Ureter (tissue), 1 donor: ENCODE results near the gene CACNB1. TPM values are rescaled to one million over a fixed set of nuclear protein-coding genes. Genes with fewer than 3 reads are reported as not detected.

ENCODE experiments used
- DNase-seq: peaks from one replicate; pipeline ENCODE4 v3.0.0-alpha.2; 2020; ENCODE audit warnings: low spot score
- total RNA-seq: library from RNA; stranded (reverse); gene quantifications from one replicate; pipeline ENCODE4 v1.2.4, GENCODE V29; 2023
- donor health status: DM: yes; HTN: yes; CAD: no.

Gene CACNB1
- total RNA-seq, 1 donor from 2014 or later, result 19.1 TPM

DNA sequence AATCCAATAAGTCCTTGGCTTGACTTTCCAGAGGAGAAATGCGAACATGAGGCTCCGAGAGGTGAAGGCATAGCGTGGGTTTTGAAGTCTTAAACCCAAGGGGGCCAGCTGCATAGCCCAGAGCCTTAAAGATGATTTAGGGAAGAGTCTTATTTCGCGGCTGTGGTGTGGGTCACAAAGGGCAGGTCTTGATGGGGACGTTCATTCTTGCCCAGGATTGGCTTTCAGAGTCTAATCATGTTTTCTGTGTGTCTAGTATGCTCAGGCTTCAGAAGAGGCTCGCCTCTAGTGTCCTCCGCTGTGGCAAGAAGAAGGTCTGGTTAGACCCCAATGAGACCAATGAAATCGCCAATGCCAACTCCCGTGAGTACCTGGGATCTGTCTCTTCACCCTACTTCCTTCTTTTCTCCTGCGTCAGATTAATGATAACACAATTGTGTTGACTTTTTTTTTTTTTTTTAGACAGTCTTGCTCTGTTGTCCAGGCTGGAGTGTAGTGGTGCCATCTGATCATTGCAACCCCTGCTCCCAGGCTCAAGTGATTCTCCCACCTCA, 3.6 kb upstream of the CACNB1 start:
- DNase-seq, result no peak

DNA sequence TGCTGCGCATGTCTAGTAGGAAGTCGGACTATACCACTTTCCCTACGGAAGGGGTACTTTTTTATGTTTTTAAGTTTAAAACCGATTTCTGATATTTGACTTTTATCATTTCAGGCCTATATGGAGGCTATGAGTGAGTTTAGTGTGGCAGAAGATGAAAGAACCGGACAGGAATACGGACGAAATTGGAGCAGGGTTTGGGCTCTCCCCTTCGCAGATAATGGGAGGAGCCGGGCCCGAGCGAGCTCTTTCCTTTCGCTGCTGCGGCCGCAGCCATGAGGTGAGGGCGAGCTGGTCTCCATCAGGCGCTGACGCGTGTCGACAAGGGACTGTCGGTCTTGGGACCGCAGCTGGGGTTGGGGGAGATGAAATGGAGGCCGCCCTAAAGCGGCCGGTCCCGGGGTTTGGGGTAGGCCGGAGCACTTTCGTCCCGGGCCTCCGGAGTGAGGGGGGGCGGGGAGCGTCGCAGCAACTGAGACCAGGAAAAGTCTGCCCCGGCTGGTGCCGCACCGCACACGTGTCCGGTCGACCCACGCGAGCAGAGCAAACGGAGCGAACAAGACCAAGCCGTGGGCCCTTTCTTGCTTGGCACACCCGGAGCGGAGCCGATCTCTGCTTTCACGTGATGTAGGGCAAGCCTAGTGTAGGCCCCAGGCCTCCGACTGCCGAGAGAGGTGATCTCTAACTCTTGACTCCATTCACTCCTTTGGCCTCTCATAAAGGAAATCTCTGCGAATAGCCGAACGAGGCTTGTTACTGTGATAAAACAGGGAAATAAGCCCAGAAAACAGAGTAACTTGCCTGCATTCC, 2.8 kb upstream of the CACNB1 start, which contains the start of gene RPL19:
Gene RPL19, plus strand, starts transcription at position 214 of the 810 bp plus-strand sequence. Its CDS starts 62 bp downstream, at position 276.
- DNase-seq, result peak; percentile 80

GRCh38 chr17:39199820-39200069, 2.3 kb upstream of the CACNB1 start:
- peak; percentile 95 for DNase-seq

DNA sequence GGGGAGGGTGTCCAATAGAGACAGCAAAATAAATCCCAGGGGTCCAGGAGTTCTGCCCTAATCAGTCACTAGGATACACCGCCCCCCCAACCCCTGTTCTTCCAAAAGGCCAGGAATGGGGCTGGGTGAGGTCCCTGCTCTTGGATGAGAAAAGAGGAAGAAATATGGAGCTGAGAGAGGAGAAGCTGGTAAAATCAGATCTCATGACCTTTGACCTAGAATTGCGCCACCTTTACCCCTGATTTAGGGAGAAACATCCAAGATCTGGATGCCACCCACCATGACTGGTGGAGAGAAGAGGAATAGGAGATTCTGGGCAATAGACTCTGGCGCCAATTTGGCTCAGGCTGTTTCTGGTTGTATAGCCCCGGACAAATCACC, 707 bp upstream of the CACNB1 start:
- DNase-seq, result no peak

- no peak for DNase-seq
Measured at GRCh38 chr17:39196808-39197291, 619 bp downstream of the CACNB1 start.

GRCh38 chr17:39196241-39196807, 1.1 kb downstream of the CACNB1 start:
- DNase-seq, result no peak

DNA sequence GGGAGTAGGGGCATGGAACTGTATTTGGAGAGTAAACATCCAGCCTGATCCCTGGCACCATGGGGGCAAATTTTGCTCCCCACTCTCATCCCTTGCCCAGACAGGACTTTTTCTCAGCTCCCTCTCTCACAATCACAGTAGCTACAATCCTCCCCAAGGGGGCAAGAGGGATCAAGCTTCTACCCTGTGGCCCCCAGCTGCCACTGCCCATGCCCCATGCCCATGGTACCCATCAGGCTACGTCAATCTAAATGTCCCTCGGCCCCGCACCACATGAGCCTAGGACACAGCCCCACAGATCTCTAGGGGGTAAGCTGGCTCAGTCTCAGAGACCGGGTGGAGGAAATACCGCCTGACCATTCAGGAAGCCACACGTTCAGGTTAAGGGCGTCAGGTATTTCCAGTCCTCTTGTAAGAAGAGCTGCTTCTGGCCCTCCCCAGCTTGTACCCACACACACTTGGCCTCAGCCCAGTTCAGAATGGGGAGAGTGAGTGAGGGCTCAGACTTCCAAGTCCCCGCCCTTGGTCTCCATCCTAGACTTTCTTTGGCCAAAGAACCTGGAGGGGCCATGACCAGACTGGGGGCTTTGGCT, 1.8 kb downstream of the CACNB1 start:
- DNase-seq, result no peak

DNA sequence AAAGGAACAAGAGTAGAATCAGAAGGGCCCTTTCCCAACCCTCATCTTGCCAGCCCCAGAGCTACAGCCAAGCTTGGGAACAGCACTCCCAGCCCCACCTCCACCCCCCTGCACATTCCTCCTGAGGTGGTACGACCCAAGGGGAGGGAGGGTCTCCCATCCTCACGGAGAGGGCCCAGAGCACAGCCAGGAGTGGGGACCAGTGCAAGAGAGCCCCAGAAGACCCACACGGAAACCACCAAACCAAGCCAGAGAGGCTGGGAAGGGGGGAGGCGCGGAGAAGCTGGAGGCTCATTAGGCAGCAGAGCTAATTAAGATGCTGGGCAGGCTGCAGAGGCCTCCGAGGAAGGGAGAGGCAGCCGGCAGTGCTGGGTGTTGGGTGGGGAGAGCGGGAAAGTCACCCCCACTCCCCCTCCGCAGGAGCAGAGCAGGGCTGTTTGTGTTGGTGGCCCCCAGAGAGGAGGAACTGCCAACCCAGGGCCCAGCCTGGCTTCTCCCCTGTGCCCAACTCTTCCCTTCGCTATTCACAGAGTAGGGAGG, 2.4 kb downstream of the CACNB1 start:
- DNase-seq, result no peak

DNA sequence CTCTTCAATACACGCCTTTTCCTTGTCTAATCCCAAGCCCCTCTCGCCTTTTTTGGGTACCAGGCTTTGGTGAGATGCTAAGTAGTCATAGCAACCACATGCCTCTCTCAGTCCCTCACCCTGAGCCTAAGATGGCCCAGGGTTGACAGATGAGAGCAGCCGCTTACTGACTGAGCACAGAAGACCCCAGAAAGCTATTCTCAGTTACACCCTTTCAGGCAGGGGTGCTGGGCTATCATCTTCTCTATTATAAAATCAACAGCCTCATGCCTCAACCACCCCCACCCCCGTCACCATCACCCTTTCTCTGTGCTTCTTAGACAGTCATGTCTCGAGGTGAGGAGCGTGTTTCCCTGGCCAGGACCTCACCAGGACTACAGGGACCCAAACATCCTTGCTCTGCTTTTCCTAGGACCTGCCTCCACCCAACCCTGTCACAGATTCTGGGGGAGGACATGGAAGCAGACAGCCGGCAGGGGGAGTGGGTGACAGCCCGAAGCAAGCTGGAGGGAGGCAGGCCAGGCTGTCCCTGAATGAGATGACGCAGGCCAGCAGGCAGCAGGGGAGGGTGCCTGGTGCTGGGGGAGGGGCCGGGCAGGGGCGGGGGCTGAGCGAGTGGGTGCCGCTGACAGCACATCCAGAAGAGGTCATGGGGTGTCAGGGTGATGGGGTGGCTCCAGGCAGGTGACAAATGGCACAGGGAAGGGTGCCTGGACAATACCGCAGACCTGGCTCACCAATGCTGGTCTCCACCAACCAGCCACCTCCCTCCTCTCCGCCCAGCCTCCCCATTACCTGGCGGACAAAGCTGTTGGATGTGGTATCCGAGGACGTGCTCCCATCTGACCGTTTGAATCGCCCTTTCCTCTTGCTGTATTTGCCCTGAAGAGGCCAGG, 3.1 kb downstream of the CACNB1 start:
- DNase-seq, result no peak

DNA sequence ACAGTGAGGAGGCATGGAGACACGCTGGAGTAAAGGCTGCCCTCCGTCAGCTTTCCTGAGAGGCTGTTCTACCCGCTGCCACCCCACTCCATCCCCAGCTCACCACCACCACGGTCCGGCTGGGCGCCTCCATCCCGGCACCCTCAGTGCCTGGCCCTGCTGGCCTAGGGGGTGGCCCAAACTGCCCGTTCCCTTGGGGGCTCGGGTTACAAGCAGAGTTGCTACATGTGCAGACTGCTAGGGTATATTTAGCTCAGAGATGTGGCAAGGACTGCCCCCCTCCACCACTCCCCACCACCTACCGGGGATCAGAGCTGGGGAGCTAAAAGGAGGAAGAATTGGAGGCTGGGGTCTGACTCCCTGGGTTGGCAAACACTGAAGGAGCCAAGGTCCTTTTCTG, 4.1 kb downstream of the CACNB1 start:
- DNase-seq, result no peak

DNA sequence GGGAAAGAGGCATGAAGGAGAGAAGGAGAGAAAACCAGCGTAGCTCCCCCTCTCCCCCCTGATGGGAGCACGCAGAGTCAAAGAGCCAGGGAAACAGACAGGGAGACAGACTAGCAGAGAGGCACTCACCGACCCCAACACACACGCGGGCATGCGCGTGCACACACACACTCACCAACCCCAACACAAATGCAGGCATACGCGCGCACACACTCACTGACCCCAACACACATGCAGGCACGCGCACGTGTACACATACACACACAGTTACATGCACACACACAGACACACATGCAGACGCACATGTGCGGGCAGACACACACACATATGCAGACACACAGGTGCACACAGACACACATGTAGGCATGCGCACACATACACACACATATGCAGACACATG, 4.6 kb downstream of the CACNB1 start:
- DNase-seq, result no peak

DNA sequence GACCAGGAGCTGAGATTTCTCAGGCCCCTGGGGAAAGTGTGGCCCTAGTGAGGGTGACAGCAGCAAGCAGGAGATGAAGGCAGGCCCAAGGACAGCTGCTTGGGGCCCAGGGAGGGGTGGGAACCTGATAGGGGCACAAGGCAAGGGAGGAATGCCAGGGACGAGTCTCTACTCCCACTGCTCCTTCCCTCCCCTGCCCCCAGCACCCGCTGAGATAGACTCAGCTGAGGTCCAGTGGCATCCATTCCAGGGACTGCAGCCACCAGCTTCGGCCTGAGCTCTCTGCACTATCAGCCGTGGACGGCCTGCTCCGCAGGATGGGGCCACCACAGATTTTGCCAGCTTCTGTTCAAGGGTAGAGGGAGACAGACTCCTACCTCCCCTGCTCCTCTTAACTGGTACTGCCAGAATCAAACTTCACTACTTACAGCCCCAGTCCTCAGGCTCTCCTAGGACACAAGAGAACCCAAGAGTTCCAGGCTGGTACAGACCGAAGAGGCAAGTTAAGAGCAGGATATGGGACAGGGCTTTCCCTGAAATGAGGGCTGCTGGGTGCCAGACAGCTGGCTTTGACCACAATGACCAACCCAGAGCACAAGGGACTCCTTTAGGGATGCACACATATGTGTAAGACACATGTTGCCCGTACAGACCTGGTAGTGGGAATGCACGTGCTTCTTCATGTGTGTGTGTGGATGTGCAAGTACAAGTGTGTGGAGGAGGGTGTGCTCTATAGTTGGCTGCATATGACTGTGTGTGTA, 5.5 kb downstream of the CACNB1 start:
- DNase-seq, result no peak

GRCh38 chr17:39187152-39187830, 10.2 kb downstream of the CACNB1 start:
- no peak for DNase-seq

- no peak for DNase-seq
Measured at GRCh38 chr17:39186481-39187002, 10.9 kb downstream of the CACNB1 start.

GRCh38 chr17:39183720-39184119, 13.7 kb downstream of the CACNB1 start:
- no peak for DNase-seq

DNA sequence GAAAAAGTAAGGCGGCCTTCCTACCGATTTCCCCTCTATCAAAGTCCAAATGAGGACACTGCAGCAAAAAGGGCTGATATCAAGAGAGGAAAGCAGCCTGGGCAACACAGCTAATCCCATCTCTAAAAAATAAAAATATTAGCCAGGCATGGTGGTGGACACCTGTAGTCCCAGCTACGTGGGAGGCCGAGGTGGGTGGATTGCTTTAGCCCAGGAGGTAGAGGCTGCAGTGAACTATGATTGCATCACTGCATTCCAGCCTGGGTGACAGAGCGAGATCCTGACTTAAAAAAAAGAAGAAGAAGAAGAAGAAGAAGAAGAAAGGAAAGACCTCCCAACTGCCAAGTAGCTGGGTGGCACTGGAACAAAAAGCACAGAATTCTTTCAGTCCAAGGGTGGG, 14.4 kb downstream of the CACNB1 start:
- DNase-seq, result no peak

- no peak for DNase-seq
Measured at GRCh38 chr17:39181303-39181702, 16.2 kb downstream of the CACNB1 start.

- no peak for DNase-seq
Measured at GRCh38 chr17:39178536-39178935, 18.9 kb downstream of the CACNB1 start.

GRCh38 chr17:39177256-39177655, 20.2 kb downstream of the CACNB1 start:
- DNase-seq, result no peak

DNA sequence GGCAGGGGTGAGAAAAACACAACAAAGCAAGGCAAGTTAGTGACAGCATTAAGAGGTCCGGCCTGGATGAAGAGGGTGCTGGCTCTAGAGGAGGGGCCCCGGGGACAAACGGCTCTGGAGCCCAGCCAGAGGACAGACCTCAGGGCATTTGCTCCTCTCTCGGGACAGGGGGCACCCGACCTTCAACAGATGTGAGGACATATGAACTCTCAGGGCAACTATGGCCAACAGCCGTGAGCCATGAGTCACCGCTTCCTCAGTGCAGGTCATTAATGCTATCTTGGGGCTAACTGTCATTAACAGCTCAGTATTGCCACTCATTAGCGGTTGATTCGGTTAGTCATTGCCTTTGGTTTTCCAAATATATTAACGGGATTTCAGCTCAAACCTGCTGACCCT, 21.8 kb downstream of the CACNB1 start:
- no peak for DNase-seq
